GM12873 (cell line): ENCODE data around the gene NLGN1.

ENCODE experiments used
- CTCF ChIP-seq: IDR thresholded peaks from 2 replicates; pipeline ENCODE4 v1.5.1; 2012; ENCODE audit warnings: low read depth, mild to moderate bottlenecking, moderate library complexity, low read length, control low read depth; ENCODE audit not compliant: insufficient read depth; ENCODE audit errors: missing control alignments

NLGN1 gene

GRCh38 chr3:173396191-173397041 lies 1.1 kb upstream of the NLGN1 start:
- no peak for TF ChIP-seq CTCF

- no peak for TF ChIP-seq CTCF
Observed at GRCh38 chr3:173398111-173398479, 551 bp downstream of the NLGN1 start.

GRCh38 chr3:173399044-173399443 lies 1.5 kb downstream of the NLGN1 start:
- no peak for TF ChIP-seq CTCF

- TF ChIP-seq CTCF = no peak
Observed at GRCh38 chr3:173401369-173401768, 3.8 kb downstream of the NLGN1 start.

- TF ChIP-seq CTCF = no peak
Observed at GRCh38 chr3:173402656-173403055, 5.1 kb downstream of the NLGN1 start.

- TF ChIP-seq CTCF = no peak
Observed at GRCh38 chr3:173403376-173403775, 5.8 kb downstream of the NLGN1 start.

- no peak for TF ChIP-seq CTCF
Observed at GRCh38 chr3:173404156-173404555, 6.6 kb downstream of the NLGN1 start.

- TF ChIP-seq CTCF = no peak
Observed at GRCh38 chr3:173410436-173410835, 12.9 kb downstream of the NLGN1 start.
